Karpas-422 (cell line): Measurements from ENCODE around the gene BEX4. TPM values are rescaled to one million over a fixed set of nuclear protein-coding genes. Genes with fewer than 3 reads are reported as not detected.
A peak's percentile ranks its signal among the peaks of the same experiment; 100 is the strongest.
"Not testable (repeated sequence)": the region's sequence is repeated elsewhere in the genome, so short reads cannot be mapped to it uniquely, and the experiment has no call there.

ENCODE experiments used
- DNase-seq: peaks from one replicate; pipeline ENCODE4 v3.0.0-alpha.2; 2015
- H2AFZ ChIP-seq: fragments of 200-600 bp; sonication (generic); 2 replicates; pipeline ENCODE4 v1.6.1; 2014; ENCODE audit warnings: antibody characterized with exemption, low read length, mixed read lengths
- H3K27ac ChIP-seq: fragments of 200-600 bp; sonication (generic); 2 replicates; pipeline ENCODE4 v1.5.1; 2014; ENCODE audit warnings: mild to moderate bottlenecking, low read length, moderate library complexity
- H3K27me3 ChIP-seq: fragments of 200-600 bp; sonication (generic); 2 replicates; pipeline ENCODE4 v1.6.1; 2014; ENCODE audit warnings: low read length, mixed read lengths
- H3K36me3 ChIP-seq: fragments of 200-600 bp; sonication (generic); 2 replicates; pipeline ENCODE4 v1.6.1; 2014; ENCODE audit warnings: low read length, mixed read lengths; ENCODE audit not compliant: insufficient read depth
- H3K4me1 ChIP-seq: fragments of 200-600 bp; sonication (generic); 2 replicates; pipeline ENCODE4 v1.6.1; 2014; ENCODE audit warnings: mild to moderate bottlenecking, low read length, mixed read lengths
- H3K4me2 ChIP-seq: fragments of 200-600 bp; sonication (generic); 2 replicates; pipeline ENCODE4 v1.6.1; 2014; ENCODE audit warnings: low read length, low read depth, mild to moderate bottlenecking; ENCODE audit not compliant: poor library complexity, severe bottlenecking
- H3K4me3 ChIP-seq: fragments of 200-600 bp; sonication (generic); 2 replicates; pipeline ENCODE4 v1.5.1; 2014; ENCODE audit warnings: mild to moderate bottlenecking, antibody characterized with exemption, low read length, mixed read lengths
- H3K79me2 ChIP-seq: fragments of 200-600 bp; sonication (generic); 2 replicates; pipeline ENCODE4 v1.6.1; 2014; ENCODE audit warnings: mild to moderate bottlenecking, low read length, mixed read lengths
- H3K9ac ChIP-seq: fragments of 200-600 bp; sonication (generic); 2 replicates; pipeline ENCODE4 v1.6.0; 2014; ENCODE audit warnings: low read length
- H3K9me2 ChIP-seq: fragments of 200-600 bp; sonication (generic), shearing (Covaris generic); replicated peaks from 2 replicates; pipeline ENCODE4 v1.6.0; 2014; ENCODE audit warnings: mild to moderate bottlenecking, low read length, moderate library complexity; ENCODE audit not compliant: insufficient read depth
- H3K9me3 ChIP-seq: fragments of 300-700, 200-600 bp; sonication (generic); 2 replicates; pipeline ENCODE4 v1.6.1; 2014; ENCODE audit warnings: low read length, mixed read lengths
- H4K20me1 ChIP-seq: fragments of 200-600 bp; sonication (generic); 2 replicates; pipeline ENCODE4 v1.6.1; 2014; ENCODE audit warnings: mild to moderate bottlenecking, antibody characterized with exemption, low read length, low read depth; ENCODE audit not compliant: insufficient read depth
- total RNA-seq: library from RNA; depleted of rRNA; stranded (reverse); fragments of >200 nt; shearing (Covaris generic); gene quantifications from 2 replicates; pipeline ENCODE4 v1.2.3, GENCODE V29; 2014; ENCODE audit warnings: low replicate concordance

The BEX4 gene
- total RNA-seq, 1 experiment from 2014 or later, result not detected

GRCh38 chrX:103197721-103198306 is 17.1 kb upstream of the BEX4 start:
- H3K9me2 ChIP-seq, result no peaks in the 10 kb centered on the region
- H3K79me2 ChIP-seq, result no peaks in the 10 kb centered on the region
- no peak overlapping the region for H3K4me2 ChIP-seq
- no peak overlapping the region for H3K27ac ChIP-seq
- no peaks in the 10 kb centered on the region for H3K36me3 ChIP-seq
- H3K9me3 ChIP-seq, result no peaks in the 10 kb centered on the region
- no peaks in the 10 kb centered on the region for H4K20me1 ChIP-seq
- H3K4me3 ChIP-seq, result no peak overlapping the region
- H2AFZ ChIP-seq, result no peak overlapping the region
- no peak overlapping the region for H3K9ac ChIP-seq
- H3K4me1 ChIP-seq, result peaks cover 7% of the 10 kb centered on the region
- no peak for DNase-seq
- no peaks in the 10 kb centered on the region for H3K27me3 ChIP-seq

DNA sequence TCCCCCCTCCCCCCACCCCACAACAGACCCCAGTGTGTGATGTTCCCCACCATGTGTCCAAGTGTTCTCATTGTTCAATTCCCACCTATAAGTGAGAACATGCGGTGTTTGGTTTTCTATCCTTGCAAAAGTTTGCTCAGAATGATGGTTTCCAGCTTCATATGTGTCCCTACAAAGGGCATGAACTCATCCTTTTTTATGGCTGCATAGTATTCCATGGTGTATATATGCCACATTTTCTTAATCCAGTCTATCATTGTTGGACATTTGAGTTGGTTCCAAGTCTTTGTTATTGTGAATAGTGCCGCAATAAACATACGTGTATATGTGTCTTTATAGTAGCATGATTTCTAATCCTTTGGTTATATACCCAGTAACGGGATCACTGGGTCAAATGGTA is 16.2 kb upstream of the BEX4 start:
- not testable (repeated sequence) for DNase-seq, H4K20me1 ChIP-seq, H3K27me3 ChIP-seq, H3K9me2 ChIP-seq, H3K9ac ChIP-seq, H3K9me3 ChIP-seq, H2AFZ ChIP-seq, H3K4me2 ChIP-seq, H3K27ac ChIP-seq, H3K4me1 ChIP-seq, H3K36me3 ChIP-seq, H3K79me2 ChIP-seq, H3K4me3 ChIP-seq

DNA sequence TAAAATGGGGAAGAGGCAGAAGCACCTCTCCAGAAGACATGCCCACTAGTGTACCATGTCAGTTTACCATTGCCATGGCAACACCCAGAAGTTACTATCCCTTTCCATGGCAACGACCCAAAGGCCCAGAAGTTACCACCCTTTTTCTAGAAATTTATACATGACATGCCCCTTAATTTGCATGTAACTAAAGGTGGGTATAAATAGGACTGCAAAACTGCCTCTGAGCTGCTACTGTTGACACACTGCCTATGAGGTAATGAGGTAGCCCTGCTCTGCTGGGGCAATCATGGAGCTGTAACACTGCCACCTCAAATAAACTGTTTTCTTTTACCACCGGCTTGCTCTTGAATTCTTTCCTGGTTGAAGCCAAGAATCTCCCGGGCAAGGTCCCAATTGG is 13.9 kb upstream of the BEX4 start:
- Histone ChIP-seq H2AFZ (no peak overlapping the region), H3K27ac (no peak overlapping the region), H3K27me3 (no peaks in the 10 kb centered on the region), H3K79me2 (no peaks in the 10 kb centered on the region), H3K4me3 (no peak overlapping the region), H4K20me1 (no peaks in the 10 kb centered on the region), H3K4me2 (no peak overlapping the region), H3K9me2 (no peaks in the 10 kb centered on the region), H3K4me1 (peaks cover 7% of the 10 kb centered on the region), H3K9me3 (no peaks in the 10 kb centered on the region), H3K36me3 (no peaks in the 10 kb centered on the region), H3K9ac (no peak overlapping the region)
- peak; percentile 62 for DNase-seq

DNA sequence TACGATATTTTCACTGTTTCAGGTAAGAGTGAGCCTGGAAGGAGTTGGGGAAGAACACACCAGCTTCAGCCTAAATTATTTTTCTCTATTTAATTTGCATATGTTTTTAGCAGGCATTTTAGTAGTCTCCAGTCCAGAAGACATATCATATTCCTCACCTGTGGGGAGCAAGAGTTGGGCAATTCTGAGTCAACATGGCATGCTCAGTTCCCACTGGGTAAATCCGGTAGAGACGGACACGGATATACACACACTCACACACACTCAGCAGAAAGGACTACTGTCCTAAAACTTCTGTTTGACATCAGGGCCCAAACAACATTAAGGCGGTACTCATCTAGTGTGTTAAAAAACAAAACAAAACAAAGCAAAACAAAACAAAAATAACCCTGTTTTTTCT is 4.9 kb upstream of the BEX4 start:
- H3K27me3 ChIP-seq, result no peaks in the 10 kb centered on the region
- H3K4me3 ChIP-seq, result no peak overlapping the region
- no peaks in the 10 kb centered on the region for H3K9me2 ChIP-seq
- no peak overlapping the region for H3K27ac ChIP-seq
- no peak overlapping the region for H3K9ac ChIP-seq
- no peaks in the 10 kb centered on the region for H4K20me1 ChIP-seq
- no peaks in the 10 kb centered on the region for H3K9me3 ChIP-seq
- no peaks in the 10 kb centered on the region for H3K79me2 ChIP-seq
- no peaks in the 10 kb centered on the region for H3K36me3 ChIP-seq
- no peaks in the 10 kb centered on the region for H3K4me1 ChIP-seq
- DNase-seq, result no peak
- no peak overlapping the region for H2AFZ ChIP-seq
- no peak overlapping the region for H3K4me2 ChIP-seq

DNA sequence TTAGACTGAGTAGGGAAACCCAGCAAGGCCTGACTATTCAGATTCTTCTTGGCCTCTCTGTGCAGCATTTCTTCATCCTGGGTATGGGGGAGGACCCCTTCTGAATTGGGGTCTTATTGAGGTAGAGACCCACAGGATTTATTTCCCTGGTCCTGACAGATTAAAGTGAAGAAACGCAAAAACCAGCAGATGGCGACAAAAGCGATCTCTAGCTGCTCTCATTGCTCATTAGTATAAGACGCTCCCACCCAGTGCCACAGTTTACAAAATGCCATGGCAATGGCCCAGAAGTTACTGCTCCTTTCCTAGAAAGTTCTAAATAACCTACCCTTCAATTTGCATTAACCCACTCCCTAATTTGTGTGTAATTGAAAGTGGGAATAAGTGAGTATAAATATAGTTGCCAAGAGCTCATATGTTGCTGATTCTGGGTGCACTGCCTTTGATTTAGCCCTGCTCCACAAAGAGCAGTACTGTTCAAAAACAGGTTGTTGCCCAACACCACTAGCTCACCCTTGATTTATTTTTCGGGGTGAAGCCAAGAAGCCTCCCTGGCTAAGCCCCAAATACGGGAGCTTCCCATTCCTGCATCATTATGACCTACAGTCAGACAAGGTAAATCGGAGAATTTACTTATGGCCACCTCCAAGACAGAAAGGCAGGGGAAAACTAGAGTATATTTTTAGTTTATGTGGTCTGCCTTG is 3.7 kb upstream of the BEX4 start:
- Histone ChIP-seq H3K27me3 (no peaks in the 10 kb centered on the region), H3K9me2 (no peaks in the 10 kb centered on the region), H3K9ac (no peak overlapping the region), H2AFZ (no peak overlapping the region), H3K36me3 (no peaks in the 10 kb centered on the region), H3K27ac (no peak overlapping the region), H3K4me2 (no peak overlapping the region), H3K9me3 (no peaks in the 10 kb centered on the region), H3K4me1 (no peaks in the 10 kb centered on the region), H3K79me2 (no peaks in the 10 kb centered on the region), H3K4me3 (no peak overlapping the region), H4K20me1 (no peaks in the 10 kb centered on the region)
- DNase-seq, result peak; percentile 77

DNA sequence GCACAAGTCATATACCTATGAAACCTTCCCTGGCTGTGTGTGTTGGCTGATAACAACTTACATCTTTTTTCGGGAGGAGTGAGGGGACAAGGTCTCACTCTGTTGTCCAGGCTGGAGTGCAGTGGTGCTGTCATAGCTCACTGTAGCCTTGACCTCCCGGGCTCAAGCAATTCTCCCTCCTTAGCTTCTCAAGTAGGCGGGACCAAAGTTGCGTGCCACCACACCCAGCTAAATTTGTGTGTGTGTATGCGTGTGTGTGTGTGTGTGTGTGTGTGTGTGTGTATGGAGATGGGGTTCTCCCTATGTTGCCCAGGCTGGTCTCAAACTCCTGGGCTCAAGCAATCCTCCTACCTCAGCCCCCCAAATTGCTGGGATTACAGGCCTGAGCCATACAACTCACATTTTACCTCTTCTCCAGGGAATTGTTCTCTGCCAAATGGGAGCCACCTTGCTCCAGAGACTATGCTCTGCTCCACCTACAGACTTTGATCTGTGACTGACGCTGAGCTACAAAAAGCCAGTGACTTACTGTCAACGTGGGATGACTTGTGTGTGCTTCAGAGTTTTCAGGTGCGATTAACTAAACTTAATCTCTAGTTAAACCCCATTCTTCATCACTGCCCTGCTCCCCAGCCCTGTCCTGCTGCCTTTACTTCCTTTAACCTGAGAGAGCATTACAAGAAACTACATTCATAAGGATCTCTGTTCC is 2.0 kb upstream of the BEX4 start:
- no peaks in the 10 kb centered on the region for H3K9me2 ChIP-seq
- H3K36me3 ChIP-seq, result no peaks in the 10 kb centered on the region

DNA sequence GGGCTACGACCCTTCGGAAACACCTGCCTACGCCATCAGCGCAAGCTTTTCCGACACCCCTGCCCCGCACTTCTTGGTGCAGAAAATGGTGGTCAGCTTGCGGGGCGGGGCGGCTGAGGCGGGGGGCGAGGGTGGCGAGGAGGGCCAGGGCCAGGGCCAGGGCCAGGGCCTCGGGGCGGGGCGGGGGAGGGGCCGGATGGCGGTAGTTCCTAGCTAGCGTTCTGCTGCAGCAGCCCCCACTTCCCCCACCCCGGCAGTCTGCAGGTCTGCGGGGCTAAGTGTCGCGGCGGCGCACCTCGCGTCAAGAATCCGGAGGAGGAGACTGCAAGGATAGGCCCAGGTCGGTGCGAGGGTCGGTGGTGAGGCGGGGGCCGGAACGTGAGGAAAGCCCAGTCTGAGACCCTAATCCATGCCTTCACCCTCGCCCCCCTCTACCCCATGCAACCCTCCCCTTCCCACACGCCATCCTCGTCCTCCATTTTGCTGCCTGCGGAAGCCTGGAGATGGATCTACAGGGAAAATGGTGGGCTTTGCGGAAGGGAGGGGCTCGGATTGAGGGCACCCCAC is 600 bp downstream of the BEX4 start:
- H3K4me1 ChIP-seq, result no peaks in the 10 kb centered on the region
- H3K4me2 ChIP-seq, result no peak overlapping the region
- DNase-seq, result no peak
- H3K4me3 ChIP-seq, result no peak overlapping the region
- no peaks in the 10 kb centered on the region for H3K9me3 ChIP-seq
- no peaks in the 10 kb centered on the region for H3K36me3 ChIP-seq
- no peak overlapping the region for H2AFZ ChIP-seq
- H3K9me2 ChIP-seq, result no peaks in the 10 kb centered on the region
- no peak overlapping the region for H3K27ac ChIP-seq
- H4K20me1 ChIP-seq, result no peaks in the 10 kb centered on the region
- no peak overlapping the region for H3K9ac ChIP-seq
- H3K79me2 ChIP-seq, result no peaks in the 10 kb centered on the region
- no peaks in the 10 kb centered on the region for H3K27me3 ChIP-seq

More for the DNA sequence above, 2.0 kb upstream of the BEX4 start:
- H3K27ac ChIP-seq, result no peak overlapping the region
- H3K4me3 ChIP-seq, result no peak overlapping the region
- H2AFZ ChIP-seq, result no peak overlapping the region
- no peak overlapping the region for H3K4me2 ChIP-seq
- H3K9me3 ChIP-seq, result no peaks in the 10 kb centered on the region
- H3K79me2 ChIP-seq, result no peaks in the 10 kb centered on the region
- H3K27me3 ChIP-seq, result no peaks in the 10 kb centered on the region
- no peaks in the 10 kb centered on the region for H3K4me1 ChIP-seq
- no peak overlapping the region for H3K9ac ChIP-seq
- no peaks in the 10 kb centered on the region for H4K20me1 ChIP-seq
- no peak for DNase-seq

DNA sequence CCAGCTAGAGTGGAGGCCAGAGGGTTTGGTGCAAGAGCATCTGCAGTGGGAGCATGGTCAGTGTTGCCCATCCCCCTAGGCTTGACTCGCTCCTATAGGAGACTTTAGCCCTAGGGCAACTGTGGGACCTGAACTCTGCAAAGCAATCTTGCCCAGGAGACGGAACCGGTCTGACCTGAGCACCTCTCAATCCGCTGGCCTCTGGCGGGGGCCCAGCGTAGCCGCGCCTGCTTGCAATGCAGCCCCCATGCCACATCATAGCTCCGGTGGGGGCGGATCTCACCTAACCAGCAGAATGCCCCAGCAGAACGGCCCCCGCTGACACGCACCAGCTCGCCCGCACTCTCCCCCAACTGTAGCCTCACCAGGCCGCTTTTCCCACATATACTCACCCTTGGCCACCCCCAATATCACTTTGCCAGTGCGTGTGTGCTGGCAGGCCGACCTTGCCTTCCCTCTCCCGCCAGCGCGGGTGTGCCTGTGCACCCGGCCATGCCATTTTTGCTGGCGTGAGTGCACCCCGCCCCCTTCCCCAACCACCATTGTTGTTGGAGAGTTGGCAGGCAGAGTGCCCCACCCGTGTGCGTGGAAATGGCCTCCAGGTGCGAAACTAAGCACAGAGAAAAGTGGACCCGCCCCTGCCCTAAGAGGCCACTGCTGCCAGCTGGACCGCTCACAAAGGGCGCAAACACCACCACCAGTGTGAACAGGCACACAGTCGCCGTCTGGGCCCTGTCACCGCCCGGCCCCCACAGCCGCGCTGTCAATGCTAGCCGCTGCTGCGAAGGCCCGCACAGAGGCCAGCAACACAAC is 5.8 kb downstream of the BEX4 start:
- Histone ChIP-seq H3K4me3 (no peak overlapping the region), H3K9ac (no peak overlapping the region), H4K20me1 (no peaks in the 10 kb centered on the region), H2AFZ (no peak overlapping the region), H3K27ac (no peak overlapping the region), H3K9me3 (no peaks in the 10 kb centered on the region), H3K36me3 (no peaks in the 10 kb centered on the region), H3K4me1 (no peaks in the 10 kb centered on the region), H3K27me3 (no peaks in the 10 kb centered on the region), H3K4me2 (no peak overlapping the region), H3K79me2 (no peaks in the 10 kb centered on the region), H3K9me2 (no peaks in the 10 kb centered on the region)
- no peak for DNase-seq
